Progenitor cell of endocrine pancreas (in vitro differentiated cells): ENCODE data around the gene KLHDC4. TPM values are rescaled to one million over a fixed set of nuclear protein-coding genes. Genes with fewer than 3 reads are reported as not detected.

ENCODE experiments used
- DNase-seq: peaks from one replicate; pipeline ENCODE4 v3.0.0; 2021; ENCODE audit warnings: low spot score; ENCODE audit not compliant: unreplicated experiment
- H3K27ac Mint-ChIP-seq: 2 replicates; pipeline ENCODE4 v1.8.0; 2021; ENCODE audit warnings: mild to moderate bottlenecking, moderate library complexity, mixed read lengths
- H3K27me3 Mint-ChIP-seq: 2 replicates; pipeline ENCODE4 v1.8.0; 2021; ENCODE audit warnings: mixed read lengths
- H3K36me3 Mint-ChIP-seq: 2 replicates; pipeline ENCODE4 v1.8.0; 2022; ENCODE audit warnings: mixed read lengths; ENCODE audit not compliant: insufficient read depth
- H3K4me1 Mint-ChIP-seq: 2 replicates; pipeline ENCODE4 v1.8.0; 2021; ENCODE audit warnings: low read depth, mixed read lengths
- H3K4me3 Mint-ChIP-seq: 2 replicates; pipeline ENCODE4 v1.8.0; 2021; ENCODE audit warnings: low read depth, mild to moderate bottlenecking, moderate library complexity, mixed read lengths
- H3K9me3 Mint-ChIP-seq: 2 replicates; pipeline ENCODE4 v1.8.0; 2021; ENCODE audit warnings: low read depth, mixed read lengths
- total RNA-seq: library from RNA; stranded (reverse); gene quantifications from 2 replicates; pipeline ENCODE4 v1.2.1, GENCODE V29; 2021
- TF ChIP-seq, protein P1 (sequence below): fragments of 200-600 bp; sonication (generic); IDR thresholded peaks from one replicate; pipeline ENCODE4 v1.5.0; 2021; ENCODE audit warnings: antibody characterized with exemption, mild to moderate bottlenecking; ENCODE audit not compliant: unreplicated experiment

The KLHDC4 gene
- total RNA-seq, 1 donor from 2014 or later, result 58.8 TPM

DNA sequence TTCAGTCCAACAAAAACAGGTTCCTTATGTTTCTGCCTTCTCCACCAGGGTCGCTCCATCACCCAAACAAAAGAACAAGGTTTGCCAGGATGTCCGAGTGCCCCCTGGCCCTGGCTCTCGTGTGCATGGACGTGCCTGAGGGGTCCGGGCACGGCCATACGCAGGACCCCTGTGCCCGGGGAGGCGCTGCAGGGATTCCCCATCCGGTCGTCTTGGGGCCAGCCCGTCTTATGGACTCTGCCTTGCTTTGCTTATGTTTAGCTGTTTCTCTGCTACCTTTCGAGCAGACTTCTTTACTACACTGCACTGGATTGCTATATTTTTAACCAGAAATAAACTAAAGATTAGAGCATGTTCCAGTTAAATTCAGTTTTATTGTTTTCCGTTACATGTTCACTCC, 68.0 kb downstream of the KLHDC4 start:
- TF ChIP-seq, protein P1, sequence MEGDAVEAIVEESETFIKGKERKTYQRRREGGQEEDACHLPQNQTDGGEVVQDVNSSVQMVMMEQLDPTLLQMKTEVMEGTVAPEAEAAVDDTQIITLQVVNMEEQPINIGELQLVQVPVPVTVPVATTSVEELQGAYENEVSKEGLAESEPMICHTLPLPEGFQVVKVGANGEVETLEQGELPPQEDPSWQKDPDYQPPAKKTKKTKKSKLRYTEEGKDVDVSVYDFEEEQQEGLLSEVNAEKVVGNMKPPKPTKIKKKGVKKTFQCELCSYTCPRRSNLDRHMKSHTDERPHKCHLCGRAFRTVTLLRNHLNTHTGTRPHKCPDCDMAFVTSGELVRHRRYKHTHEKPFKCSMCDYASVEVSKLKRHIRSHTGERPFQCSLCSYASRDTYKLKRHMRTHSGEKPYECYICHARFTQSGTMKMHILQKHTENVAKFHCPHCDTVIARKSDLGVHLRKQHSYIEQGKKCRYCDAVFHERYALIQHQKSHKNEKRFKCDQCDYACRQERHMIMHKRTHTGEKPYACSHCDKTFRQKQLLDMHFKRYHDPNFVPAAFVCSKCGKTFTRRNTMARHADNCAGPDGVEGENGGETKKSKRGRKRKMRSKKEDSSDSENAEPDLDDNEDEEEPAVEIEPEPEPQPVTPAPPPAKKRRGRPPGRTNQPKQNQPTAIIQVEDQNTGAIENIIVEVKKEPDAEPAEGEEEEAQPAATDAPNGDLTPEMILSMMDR, result no peak
- Mint-ChIP-seq H3K36me3 (peaks cover 16% of the 10 kb centered on the region), H3K4me1 (no peaks in the 10 kb centered on the region), H3K27ac (no peak overlapping the region), H3K27me3 (no peaks in the 10 kb centered on the region), H3K4me3 (no peak overlapping the region), H3K9me3 (no peaks in the 10 kb centered on the region)
- DNase-seq, result no peak

DNA sequence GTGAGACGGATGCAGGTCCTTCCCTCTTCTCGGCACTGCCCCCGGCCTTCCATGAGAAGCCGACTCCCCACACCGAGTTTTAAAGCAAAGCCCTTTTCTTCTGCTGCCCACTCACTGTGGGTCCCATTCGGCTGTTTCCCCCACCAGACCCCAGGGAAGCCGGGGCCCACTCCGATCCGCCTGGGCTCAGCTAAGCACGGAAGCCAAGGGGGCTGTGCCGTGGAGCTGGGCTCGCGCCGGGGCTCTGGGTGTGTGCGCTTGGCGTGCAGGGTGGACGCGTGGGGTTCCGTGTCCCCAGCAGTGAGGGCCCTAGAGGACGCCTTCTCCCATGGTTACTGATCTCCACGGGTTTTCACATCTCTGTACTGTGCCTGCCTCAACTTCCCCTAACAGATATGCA, 68.5 kb downstream of the KLHDC4 start:
- TF ChIP-seq, protein P1, result no peak
- no peaks in the 10 kb centered on the region for H3K9me3 Mint-ChIP-seq

DNA sequence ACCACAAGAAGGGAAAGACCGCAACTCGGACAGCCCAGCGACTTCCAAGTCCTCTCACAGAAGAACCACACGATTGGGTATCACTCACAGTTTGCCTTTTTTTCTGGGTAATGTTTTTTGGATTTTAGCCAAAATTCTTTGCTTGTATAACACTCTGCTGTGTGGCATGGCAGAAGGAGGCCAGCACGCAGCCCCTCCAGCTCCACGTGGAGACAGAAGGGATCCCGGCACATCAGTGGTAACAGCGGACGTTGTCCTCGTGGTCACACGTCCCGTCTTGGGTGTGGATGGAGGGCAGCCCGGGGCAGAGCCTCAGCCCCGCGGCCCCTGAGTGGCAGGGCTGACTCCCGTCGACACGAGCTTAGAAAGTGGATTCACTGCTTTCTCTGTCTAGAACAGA, 69.1 kb downstream of the KLHDC4 start:
- no peak for DNase-seq
- Mint-ChIP-seq H3K27ac (no peak overlapping the region), H3K4me3 (no peak overlapping the region), H3K9me3 (no peaks in the 10 kb centered on the region), H3K27me3 (no peaks in the 10 kb centered on the region), H3K4me1 (no peaks in the 10 kb centered on the region), H3K36me3 (peaks cover 11% of the 10 kb centered on the region)
- TF ChIP-seq, protein P1, result no peak

More for the DNA sequence above, 68.5 kb downstream of the KLHDC4 start:
- DNase-seq, result no peak
- no peak overlapping the region for H3K4me3 Mint-ChIP-seq
- peaks cover 13% of the 10 kb centered on the region for H3K36me3 Mint-ChIP-seq
- no peaks in the 10 kb centered on the region for H3K4me1 Mint-ChIP-seq
- no peaks in the 10 kb centered on the region for H3K27me3 Mint-ChIP-seq
- H3K27ac Mint-ChIP-seq, result no peak overlapping the region

DNA sequence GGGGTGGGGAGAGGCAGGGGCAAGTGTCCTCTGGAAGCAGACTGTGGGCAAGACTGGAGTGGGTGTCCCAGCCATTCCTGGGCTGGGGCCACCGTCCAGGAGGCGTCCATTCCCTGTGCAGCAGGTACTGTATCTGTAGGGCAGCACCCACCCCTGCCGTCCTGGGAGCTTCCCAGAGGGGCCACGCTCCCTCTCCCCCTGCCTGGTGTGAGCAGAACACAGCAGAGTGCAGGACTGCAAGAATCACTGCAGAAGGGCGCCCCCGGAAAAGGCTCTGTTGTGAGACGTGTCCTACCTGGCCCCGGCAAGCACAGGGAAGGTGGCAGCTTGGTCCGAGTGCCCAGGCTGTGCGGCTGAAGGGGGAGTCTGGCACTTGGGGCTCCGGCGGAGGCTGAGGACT, 70.3 kb downstream of the KLHDC4 start:
- TF ChIP-seq, protein P1, result no peak
- no peaks in the 10 kb centered on the region for H3K27me3 Mint-ChIP-seq
- peaks cover 11% of the 10 kb centered on the region for H3K36me3 Mint-ChIP-seq
- DNase-seq, result no peak
- H3K4me1 Mint-ChIP-seq, result no peaks in the 10 kb centered on the region
- no peak overlapping the region for H3K4me3 Mint-ChIP-seq
- H3K9me3 Mint-ChIP-seq, result no peaks in the 10 kb centered on the region
- H3K27ac Mint-ChIP-seq, result no peak overlapping the region

DNA sequence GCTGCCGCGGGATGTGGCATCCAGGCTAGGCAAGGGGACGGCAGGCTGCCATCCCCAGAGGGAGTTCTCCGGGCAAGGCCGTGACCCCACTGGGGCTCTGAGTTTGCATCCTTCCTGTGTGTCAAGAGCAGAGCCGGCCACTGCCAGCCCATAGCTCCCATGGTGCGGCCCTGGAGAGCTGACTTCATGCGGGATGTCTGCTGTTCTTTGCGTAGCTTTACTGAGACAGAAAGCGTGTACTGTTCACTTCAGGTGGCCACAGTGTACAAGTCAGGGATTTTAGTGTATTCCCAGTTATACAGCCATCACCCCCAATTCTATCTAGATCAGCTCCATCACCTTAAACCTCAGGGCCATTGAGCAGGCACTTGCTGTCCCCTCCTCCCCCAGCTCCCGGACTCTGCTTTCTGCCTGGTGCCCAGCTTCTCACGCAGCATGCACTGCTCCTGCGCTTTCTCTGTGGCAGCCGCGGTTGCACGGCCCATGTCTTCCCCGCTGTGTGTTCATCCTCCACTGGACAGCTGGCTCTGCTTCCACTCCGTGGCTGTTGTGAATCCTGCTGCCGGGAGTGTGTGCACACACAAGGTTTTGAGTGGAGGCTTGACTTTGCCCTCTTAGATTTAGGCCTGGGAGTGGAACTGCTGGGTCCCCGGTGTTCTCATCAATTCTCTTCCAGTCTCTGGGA, 71.2 kb downstream of the KLHDC4 start:
- no peak overlapping the region for H3K4me3 Mint-ChIP-seq
- no peak overlapping the region for H3K27ac Mint-ChIP-seq
- TF ChIP-seq, protein P1, result no peak
- no peaks in the 10 kb centered on the region for H3K27me3 Mint-ChIP-seq
- DNase-seq, result no peak
- H3K9me3 Mint-ChIP-seq, result no peaks in the 10 kb centered on the region
- no peaks in the 10 kb centered on the region for H3K4me1 Mint-ChIP-seq
- peaks cover 9% of the 10 kb centered on the region for H3K36me3 Mint-ChIP-seq
